Fibroblast of peridontal ligament (primary cell): ENCODE measurements around the gene VAC14.
A peak's percentile ranks its signal among the peaks of the same experiment; 100 is the strongest.

Source experiments
- DNase-seq: peaks from one replicate; pipeline ENCODE4 v3.0.0-alpha.2; 2010; ENCODE audit errors: extremely low read depth

Gene VAC14

DNA sequence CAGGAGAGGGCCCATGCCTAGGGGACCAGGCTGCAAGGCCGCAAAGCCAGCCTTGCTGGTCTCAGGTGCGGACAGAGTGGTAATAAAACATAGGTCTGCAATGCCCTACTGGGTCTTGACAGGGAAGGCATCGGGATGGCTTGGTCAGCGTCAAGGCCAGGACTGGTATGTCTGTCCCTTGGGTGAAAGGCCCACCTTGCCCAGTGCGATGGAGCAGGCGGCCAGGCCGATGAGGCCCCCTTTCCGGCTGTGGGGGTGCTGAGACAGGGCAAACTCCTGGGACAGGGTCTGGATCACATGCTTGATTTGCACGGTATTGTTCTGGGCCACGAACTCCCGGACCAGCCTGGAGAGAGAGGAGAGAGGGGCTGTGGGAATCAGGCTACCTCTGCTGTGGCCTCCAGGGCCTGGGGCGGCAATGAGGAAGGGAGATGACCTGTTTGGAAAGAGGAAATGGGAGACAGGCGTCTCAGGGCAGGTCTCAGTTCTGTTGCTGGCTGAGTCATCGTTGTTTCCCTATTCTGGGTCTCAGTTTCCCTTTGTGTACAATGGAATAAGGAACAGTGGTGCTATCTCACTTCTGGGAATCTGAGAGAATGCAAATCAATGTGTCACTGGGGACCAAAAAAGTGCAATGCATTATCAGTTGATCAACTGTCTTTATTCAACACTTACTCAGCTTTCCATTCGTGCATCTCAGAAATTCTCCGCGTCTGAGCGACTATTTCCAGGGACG, 14.8 kb downstream of the VAC14 start:
- DNase-seq: no peak

GRCh38 chr16:70784692-70785555, 16.0 kb downstream of the VAC14 start:
- no peak for DNase-seq

DNA sequence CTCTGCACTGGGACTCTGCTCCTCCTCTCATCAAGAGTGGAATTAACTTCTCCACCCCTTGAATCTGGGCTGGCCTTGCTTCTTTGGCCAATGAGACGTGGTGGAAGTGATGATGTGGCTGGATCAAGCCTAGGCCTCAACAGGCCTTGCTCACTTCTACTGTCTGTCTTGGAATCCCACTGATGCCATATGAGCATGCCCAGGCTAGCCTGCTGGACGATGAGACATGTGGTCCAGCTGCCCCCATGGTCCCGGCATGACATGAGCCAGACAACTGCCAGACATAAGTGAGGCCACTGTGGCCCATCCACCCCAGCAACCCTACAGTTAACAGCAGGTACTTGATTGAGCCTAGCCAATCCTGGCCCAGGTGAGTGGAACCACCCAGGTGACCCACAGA, 18.7 kb downstream of the VAC14 start:
- DNase-seq: no peak

GRCh38 chr16:70781800-70782199, 19.2 kb downstream of the VAC14 start:
- DNase-seq: no peak

- no peak for DNase-seq
These were observed 20.4 kb downstream of the VAC14 start for GRCh38 chr16:70780546-70780945.

DNA sequence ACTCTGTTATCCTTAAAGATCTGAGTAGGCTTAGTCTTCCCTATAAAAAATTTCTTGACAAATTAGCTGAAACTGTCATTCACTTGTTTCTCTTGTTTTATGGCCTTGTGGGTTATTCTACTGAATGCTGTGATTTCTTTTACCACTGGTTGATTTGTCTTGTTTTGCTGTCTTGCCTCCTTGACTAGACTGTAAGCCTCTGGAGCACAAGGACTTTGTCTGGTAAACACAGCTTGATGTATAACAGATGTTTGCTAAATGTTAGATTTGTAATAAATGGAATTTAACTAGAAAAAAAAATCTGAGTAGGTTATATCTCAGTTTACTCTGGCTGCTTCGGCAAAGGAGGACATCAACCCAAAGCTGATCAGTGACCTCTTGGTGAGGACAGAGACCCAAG, 21.6 kb downstream of the VAC14 start:
- DNase-seq: peak; percentile 74

DNA sequence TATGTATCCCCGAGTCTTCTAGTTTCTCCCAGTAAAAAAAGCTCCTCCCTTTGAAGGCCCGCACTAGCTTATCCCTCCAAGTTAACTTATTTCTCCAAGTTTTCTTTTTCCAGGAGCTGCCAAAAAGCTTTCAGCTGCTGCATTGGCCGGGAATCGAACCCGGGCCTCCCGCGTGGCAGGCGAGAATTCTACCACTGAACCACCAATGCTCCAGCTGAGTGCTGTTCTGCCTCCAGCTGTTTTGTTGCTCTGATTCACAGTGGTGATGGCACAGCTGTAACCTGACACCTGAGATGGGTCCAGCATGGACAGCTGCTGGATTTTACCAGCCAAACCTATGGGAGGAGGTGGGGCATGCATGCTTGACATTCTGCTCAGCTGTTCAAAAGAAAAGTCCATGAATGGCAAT, 22.1 kb downstream of the VAC14 start:
- DNase-seq: peak; percentile 92

GRCh38 chr16:70777973-70778406, 23.0 kb downstream of the VAC14 start:
- DNase-seq: peak; percentile 53

GRCh38 chr16:70777496-70777895, 23.5 kb downstream of the VAC14 start:
- DNase-seq: no peak

- no peak for DNase-seq
These were observed 25.6 kb downstream of the VAC14 start for GRCh38 chr16:70775399-70775798.

DNA sequence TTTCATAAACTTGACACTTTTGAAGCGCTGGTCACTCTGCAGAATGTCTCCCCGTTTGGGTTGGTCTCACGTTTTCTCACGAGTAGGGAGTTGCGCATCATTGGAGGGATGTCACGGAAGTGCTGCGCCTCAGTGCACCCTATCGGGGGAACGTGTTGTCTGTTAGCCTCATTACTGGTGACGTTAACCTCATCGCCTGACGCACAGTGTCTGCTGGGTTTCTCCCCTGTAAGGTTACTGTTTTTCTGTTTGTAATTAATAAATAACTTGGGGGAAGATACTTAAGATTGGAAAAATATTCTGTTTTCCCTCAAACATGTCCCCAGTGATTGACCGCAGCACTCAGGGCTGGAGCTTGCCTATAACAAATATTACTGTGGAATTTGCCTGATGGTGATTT, 26.7 kb downstream of the VAC14 start:
- no peak for DNase-seq

GRCh38 chr16:70772493-70772892, 28.5 kb downstream of the VAC14 start:
- peak; percentile 47 for DNase-seq

- DNase-seq: peak; percentile 61
These were observed 30.1 kb downstream of the VAC14 start for GRCh38 chr16:70770626-70771552.

- DNase-seq: no peak
These were observed 30.7 kb downstream of the VAC14 start for GRCh38 chr16:70770291-70770625.

- DNase-seq: no peak
These were observed 31.2 kb downstream of the VAC14 start for GRCh38 chr16:70769761-70770160.

GRCh38 chr16:70769131-70769530, 31.8 kb downstream of the VAC14 start:
- no peak for DNase-seq

DNA sequence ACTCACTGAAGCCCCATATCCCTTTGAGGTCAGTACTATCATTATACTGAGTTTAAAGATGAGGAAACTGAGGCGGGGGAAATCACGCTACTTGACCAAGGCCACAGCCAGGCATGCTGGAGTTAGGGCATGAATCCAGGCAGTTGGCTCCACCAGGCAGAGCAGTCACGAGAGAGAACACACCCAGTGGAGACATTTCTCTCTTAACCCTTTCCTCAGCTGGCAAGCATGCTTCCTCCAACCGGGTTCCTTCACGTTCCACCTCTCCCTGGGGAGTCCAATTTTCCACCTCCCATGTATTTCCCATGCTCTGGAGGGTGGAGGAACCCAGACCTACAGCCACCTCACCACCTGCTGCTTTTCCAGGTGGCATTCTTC, 32.8 kb downstream of the VAC14 start:
- DNase-seq: no peak

DNA sequence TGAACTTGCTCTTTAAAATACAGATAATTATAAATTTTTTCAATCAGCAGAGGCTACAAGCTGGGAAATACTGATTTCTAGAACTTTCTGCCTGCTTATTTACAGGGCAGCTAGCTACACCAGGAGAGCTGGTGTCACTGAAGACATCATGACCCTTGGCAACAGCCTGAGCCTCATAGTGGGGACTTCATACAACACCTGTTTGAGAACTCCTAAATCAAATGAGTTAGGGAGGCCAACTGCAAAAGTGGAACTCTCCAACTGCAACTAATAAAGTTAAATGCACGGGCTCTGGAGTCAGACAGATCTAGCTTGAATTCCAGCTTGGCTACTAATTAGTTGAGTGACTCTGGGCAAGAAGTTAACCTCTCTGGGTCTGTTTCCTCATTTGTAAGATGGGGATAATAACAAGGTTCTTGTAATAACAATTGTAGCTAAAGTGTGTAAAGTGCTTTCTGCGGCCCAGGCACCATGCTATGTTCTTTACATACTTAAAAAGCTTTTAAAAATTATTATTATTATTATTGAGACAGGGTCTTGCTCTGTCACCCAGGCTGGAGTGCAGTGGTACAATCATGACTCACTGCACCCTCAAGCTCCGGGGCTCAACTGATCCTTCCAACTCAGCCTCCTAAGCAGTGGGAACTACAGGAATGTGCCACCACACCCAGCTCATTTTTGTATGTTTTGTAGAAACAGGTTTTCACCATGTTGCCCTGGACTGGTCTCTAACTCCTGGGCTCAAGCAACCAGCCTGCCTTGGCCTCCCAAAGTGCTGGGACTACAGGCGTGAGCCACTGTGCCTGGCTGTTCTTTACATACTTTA, 33.4 kb downstream of the VAC14 start:
- DNase-seq: no peak

DNA sequence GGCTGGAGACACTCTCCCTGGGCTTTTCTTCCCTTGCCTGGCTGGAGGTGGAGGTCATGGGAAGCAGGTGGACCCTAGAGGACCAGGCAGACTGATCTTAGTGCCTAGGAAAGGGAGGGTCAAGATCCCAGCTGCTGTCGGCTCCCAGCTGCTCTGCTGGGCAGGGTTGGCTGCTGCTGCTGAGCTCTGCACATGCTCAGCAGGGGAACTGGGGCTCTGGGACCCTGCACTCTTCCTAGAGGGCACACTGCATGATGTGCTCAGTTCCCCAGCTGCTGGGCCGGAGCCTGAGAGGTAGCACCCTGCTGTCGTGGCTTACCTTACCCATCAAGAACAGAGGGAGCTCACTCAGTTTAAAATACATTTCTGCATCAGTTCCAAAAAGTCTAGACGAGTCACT, 34.3 kb downstream of the VAC14 start:
- DNase-seq: no peak

DNA sequence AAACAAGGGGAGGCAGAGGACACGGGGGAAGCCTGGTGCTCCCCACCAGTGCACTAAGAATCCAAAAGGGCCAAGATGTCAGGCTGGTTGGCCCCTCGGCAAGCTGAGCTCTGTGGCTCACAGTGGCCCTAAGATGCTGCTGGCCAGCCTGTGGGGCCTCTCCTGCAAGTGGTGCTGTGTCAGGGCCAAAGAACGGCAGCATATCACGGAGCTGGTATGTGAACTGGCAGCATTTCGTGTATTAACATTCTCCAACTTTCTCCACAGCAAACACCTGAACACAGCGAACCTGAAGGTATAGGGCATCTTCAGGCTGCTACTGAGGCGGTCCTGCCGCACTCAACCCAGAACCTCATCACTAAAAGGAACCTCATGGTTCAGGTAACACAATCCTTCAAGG, 34.8 kb downstream of the VAC14 start:
- DNase-seq: no peak

- no peak for DNase-seq
These were observed 35.5 kb downstream of the VAC14 start for GRCh38 chr16:70765491-70765890.
